Measurements from ENCODE around the gene SNAPC3. TPM values are rescaled to one million over a fixed set of nuclear protein-coding genes. Genes with fewer than 3 reads are reported as not detected.
"Not testable (repeated sequence)": the region's sequence is repeated elsewhere in the genome, so short reads cannot be mapped to it uniquely, and the experiment has no call there.

SNAPC3 gene
- total and polyA plus RNA-seq, 8 donors: 7.0 to 16.0 (median 8.8) TPM

GRCh38 chr9:15421532-15421931, 1.1 kb upstream of the SNAPC3 start:
- FAIRE-seq: no peak
- DNase-seq: no peak
- Histone ChIP-seq H3K36me3 (no peaks in the 10 kb centered on the region), H3K4me1 (peaks cover 0 to 20% (median 16%) of the 10 kb centered on the region in 3 donors), H3K27me3 (no peaks in the 10 kb centered on the region), H3K27ac (peak overlapping the region in 2 of 4 donors; percentile 86 to 97), H3K4me3 (no peak overlapping the region), H3K9me3 (no peaks in the 10 kb centered on the region)
- 61 to 68% methylated on average over 6 of the region's 6 CpGs for WGBS, 2 donors
- intact Hi-C loops (cut with DNase I): loop anchor here in 1 of 3 donors (10.0 kb wide), 1 partner anchor 137 kb away; no protein-coding TSS in a partner anchor
- ATAC-seq: no peak
- TF ChIP-seq, protein P1, sequence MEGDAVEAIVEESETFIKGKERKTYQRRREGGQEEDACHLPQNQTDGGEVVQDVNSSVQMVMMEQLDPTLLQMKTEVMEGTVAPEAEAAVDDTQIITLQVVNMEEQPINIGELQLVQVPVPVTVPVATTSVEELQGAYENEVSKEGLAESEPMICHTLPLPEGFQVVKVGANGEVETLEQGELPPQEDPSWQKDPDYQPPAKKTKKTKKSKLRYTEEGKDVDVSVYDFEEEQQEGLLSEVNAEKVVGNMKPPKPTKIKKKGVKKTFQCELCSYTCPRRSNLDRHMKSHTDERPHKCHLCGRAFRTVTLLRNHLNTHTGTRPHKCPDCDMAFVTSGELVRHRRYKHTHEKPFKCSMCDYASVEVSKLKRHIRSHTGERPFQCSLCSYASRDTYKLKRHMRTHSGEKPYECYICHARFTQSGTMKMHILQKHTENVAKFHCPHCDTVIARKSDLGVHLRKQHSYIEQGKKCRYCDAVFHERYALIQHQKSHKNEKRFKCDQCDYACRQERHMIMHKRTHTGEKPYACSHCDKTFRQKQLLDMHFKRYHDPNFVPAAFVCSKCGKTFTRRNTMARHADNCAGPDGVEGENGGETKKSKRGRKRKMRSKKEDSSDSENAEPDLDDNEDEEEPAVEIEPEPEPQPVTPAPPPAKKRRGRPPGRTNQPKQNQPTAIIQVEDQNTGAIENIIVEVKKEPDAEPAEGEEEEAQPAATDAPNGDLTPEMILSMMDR (IDR thresholded peaks at IDR 0.05): no peak

DNA sequence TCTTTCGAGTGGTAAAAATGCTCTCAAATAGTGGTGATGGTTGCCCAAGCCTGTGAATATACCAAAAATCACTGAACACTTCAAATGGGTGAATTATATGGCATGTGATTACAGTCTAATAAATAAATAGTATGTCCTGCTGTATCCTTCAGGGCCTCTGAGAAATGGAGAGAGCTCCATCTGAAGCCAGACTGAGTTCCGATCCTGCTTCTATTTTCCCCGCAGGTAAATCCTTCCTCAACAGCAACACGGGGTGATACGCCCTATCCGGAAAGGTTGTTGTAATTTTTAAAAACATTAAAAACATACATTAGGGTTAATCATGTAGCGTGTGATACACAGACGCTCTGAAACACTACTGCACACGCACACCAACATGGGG, 695 bp upstream of the SNAPC3 start:
- Histone ChIP-seq H3K4me1 (peaks cover 0 to 22% (median 16%) of the 10 kb centered on the region in 3 donors), H3K27ac (peak overlapping the region; percentile 86 to 97 (median 90)), H3K4me3 (peak overlapping the region; percentile 68 to 96 (median 94)), H3K36me3 (no peaks in the 10 kb centered on the region), H3K27me3 (no peaks in the 10 kb centered on the region), H3K9me3 (no peaks in the 10 kb centered on the region)
- intact Hi-C loops (cut with DNase I): loop anchor here in 1 of 3 donors (10.0 kb wide), 1 partner anchor 137 kb away; no protein-coding TSS in a partner anchor
- ATAC-seq (peak; percentile 0 to 1 (median 0)), DNase-seq (no peak), FAIRE-seq (no peak)
- TF ChIP-seq, protein P1 (IDR thresholded peaks at IDR 0.05): no peak
- 27 to 29% methylated on average over 9 of the region's 9 CpGs for WGBS, 2 donors

- TF ChIP-seq, protein P1 (IDR thresholded peaks at IDR 0.05): no peak
- Histone ChIP-seq H3K27me3 (no peaks in the 10 kb centered on the region), H3K4me3 (peak overlapping the region; percentile 68 to 96 (median 94)), H3K36me3 (no peaks in the 10 kb centered on the region), H3K27ac (peak overlapping the region; percentile 86 to 97 (median 90)), H3K4me1 (peaks cover 0 to 22% (median 16%) of the 10 kb centered on the region in 3 donors), H3K9me3 (no peaks in the 10 kb centered on the region)
- ATAC-seq (peak in 2 of 4 donors; percentile 2 to 3), FAIRE-seq (no peak), DNase-seq (no peak)
- WGBS, 2 donors: 1 to 3% methylated on average over 18 of the region's 18 CpGs
- intact Hi-C loops (cut with DNase I): loop anchor here in 1 of 3 donors (10.0 kb wide), 1 partner anchor 139 kb away; no protein-coding TSS in a partner anchor
These were observed 732 bp downstream of the SNAPC3 start for GRCh38 chr9:15423231-15423985.

DNA sequence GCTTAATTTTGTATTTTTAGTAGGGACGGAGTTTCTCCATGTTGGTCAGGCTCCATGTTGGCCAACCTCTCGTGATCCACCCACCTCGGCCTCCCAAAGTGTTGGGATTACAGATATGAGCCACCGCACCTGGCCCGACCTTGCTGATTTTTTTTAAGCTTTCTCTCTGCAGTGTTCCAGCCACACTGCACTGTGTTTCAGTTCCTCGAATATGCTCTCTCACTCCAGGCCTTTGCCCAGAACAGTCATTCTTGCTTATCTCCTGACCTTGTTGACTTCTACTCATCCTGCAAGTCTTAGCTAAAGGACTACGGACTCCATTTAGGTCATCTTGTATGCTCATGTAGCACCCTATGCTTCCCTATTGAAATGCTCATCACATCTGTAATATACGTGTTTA, 3.3 kb downstream of the SNAPC3 start:
- TF ChIP-seq, protein P1 (IDR thresholded peaks at IDR 0.05): no peak
- Histone ChIP-seq H3K4me3 (no peak overlapping the region), H3K27ac (no peak overlapping the region), H3K36me3 (no peaks in the 10 kb centered on the region), H3K4me1 (peaks cover 0 to 29% (median 16%) of the 10 kb centered on the region in 3 donors), H3K27me3 (no peaks in the 10 kb centered on the region), H3K9me3 (no peaks in the 10 kb centered on the region)
- DNase-seq: no peak
- ATAC-seq: no peak
- 81 to 83% methylated on average over 8 of the region's 8 CpGs for WGBS, 2 donors
- no peak for FAIRE-seq
- intact Hi-C loops (cut with DNase I): loop anchor here in 1 of 3 donors (10.0 kb wide), 1 partner anchor 141 kb away; no protein-coding TSS in a partner anchor

- not testable (repeated sequence) for H3K27me3 ChIP-seq, ATAC-seq, H3K36me3 ChIP-seq, FAIRE-seq, H3K9me3 ChIP-seq, H3K4me3 ChIP-seq, DNase-seq, H3K27ac ChIP-seq
- H3K4me1 ChIP-seq: peaks cover 0 to 34% (median 12%) of the 10 kb centered on the region in 3 donors
- WGBS, 2 donors: 96% methylated on average over 7 of the region's 7 CpGs
- intact Hi-C loops (cut with DNase I): loop anchor here in 1 of 3 donors (10.0 kb wide), 1 partner anchor 143 kb away; no protein-coding TSS in a partner anchor
These were observed 5.0 kb downstream of the SNAPC3 start for GRCh38 chr9:15427702-15428101.
